Large intestine (tissue), 3 donors: ENCODE results near the gene ELF5. TPM values are rescaled to one million over a fixed set of nuclear protein-coding genes. Genes with fewer than 3 reads are reported as not detected.
A peak's percentile ranks its signal among the peaks of the same experiment; 100 is the strongest.

Experiments used
- DNase-seq, 2 donors: peaks; one replicate each; pipeline versions ENCODE4 v3.0.0 to v3.0.0-alpha.2; 2013
- H3K27ac ChIP-seq: one replicate; pipeline ENCODE4 v1.5.1; 2013; ENCODE audit warnings: low read length
- H3K27me3 ChIP-seq: 2 replicates; pipeline ENCODE4 v1.6.1; 2013; ENCODE audit warnings: low read length; ENCODE audit not compliant: control insufficient read depth, insufficient read depth
- H3K36me3 ChIP-seq: 2 replicates; pipeline ENCODE4 v1.6.1; 2013; ENCODE audit warnings: low read length; ENCODE audit not compliant: control insufficient read depth, insufficient read depth
- H3K4me1 ChIP-seq: one replicate; pipeline ENCODE4 v1.6.1; 2013; ENCODE audit warnings: low read length; ENCODE audit not compliant: control insufficient read depth, insufficient read depth
- H3K4me3 ChIP-seq: one replicate; pipeline ENCODE4 v1.5.1; 2013; ENCODE audit warnings: low read length
- H3K9me3 ChIP-seq: one replicate; pipeline ENCODE4 v1.6.1; 2013; ENCODE audit warnings: mild to moderate bottlenecking, low read depth, low read length, moderate library complexity; ENCODE audit not compliant: control insufficient read depth
- WGBS: methylation state at CpG from one replicate; pipeline ENCODE4 v1.1.5; 2013; ENCODE audit warnings: low lambda C conversion rate; ENCODE audit not compliant: insufficient coverage; 5-methylcytosine and 5-hydroxymethylcytosine counted together
- polyA plus RNA-seq: library from polyadenylated mRNA; unstranded; fragments of 120-200 nt; gene quantifications from one replicate; pipeline ENCODE4 v1.2.1, GENCODE V29; 2013

Gene ELF5
- polyA plus RNA-seq, 1 donor: not detected

- Histone ChIP-seq H3K4me1 (no peaks in the 10 kb centered on the region), H3K4me3 (no peak overlapping the region), H3K27me3 (no peaks in the 10 kb centered on the region), H3K9me3 (no peaks in the 10 kb centered on the region), H3K36me3 (no peaks in the 10 kb centered on the region), H3K27ac (no peak overlapping the region)
- DNase-seq: no peak
- WGBS: no CpG with 5 or more reads among the region's 4 CpGs
Observed at GRCh38 chr11:34493926-34494595, 19.5 kb downstream of the ELF5 start.

- no CpG with 5 or more reads among the region's 8 CpGs for WGBS
- Histone ChIP-seq H3K9me3 (no peaks in the 10 kb centered on the region), H3K4me3 (no peak overlapping the region), H3K27me3 (no peaks in the 10 kb centered on the region), H3K4me1 (no peaks in the 10 kb centered on the region), H3K36me3 (no peaks in the 10 kb centered on the region), H3K27ac (no peak overlapping the region)
- DNase-seq: no peak
Observed at GRCh38 chr11:34493468-34493867, 20.1 kb downstream of the ELF5 start.

GRCh38 chr11:34492806-34493414 lies 20.7 kb downstream of the ELF5 start:
- Histone ChIP-seq H3K4me1 (no peaks in the 10 kb centered on the region), H3K4me3 (no peak overlapping the region), H3K27me3 (no peaks in the 10 kb centered on the region), H3K27ac (no peak overlapping the region), H3K36me3 (no peaks in the 10 kb centered on the region), H3K9me3 (no peaks in the 10 kb centered on the region)
- peak; percentile 35 to 42 for DNase-seq
- 69% methylated on average over 3 of the region's 8 CpGs for WGBS

- no peaks in the 10 kb centered on the region for H3K4me1 ChIP-seq
- H3K9me3 ChIP-seq: no peaks in the 10 kb centered on the region
- no peak overlapping the region for H3K27ac ChIP-seq
- no peak for DNase-seq
- no peaks in the 10 kb centered on the region for H3K27me3 ChIP-seq
- no peak overlapping the region for H3K4me3 ChIP-seq
- no CpG with 5 or more reads among the region's 2 CpGs for WGBS
- no peaks in the 10 kb centered on the region for H3K36me3 ChIP-seq
Observed at GRCh38 chr11:34490304-34490703, 23.3 kb downstream of the ELF5 start.

GRCh38 chr11:34488855-34489557 lies 24.6 kb downstream of the ELF5 start:
- WGBS: no CpG with 5 or more reads among the region's 12 CpGs
- no peak overlapping the region for H3K4me3 ChIP-seq
- no peak overlapping the region for H3K27ac ChIP-seq
- no peak for DNase-seq
- no peaks in the 10 kb centered on the region for H3K4me1 ChIP-seq
- no peaks in the 10 kb centered on the region for H3K36me3 ChIP-seq
- no peaks in the 10 kb centered on the region for H3K9me3 ChIP-seq
- no peaks in the 10 kb centered on the region for H3K27me3 ChIP-seq

- WGBS: no CpG with 5 or more reads among the region's 7 CpGs
- no peak for DNase-seq
- Histone ChIP-seq H3K4me1 (no peaks in the 10 kb centered on the region), H3K27me3 (no peaks in the 10 kb centered on the region), H3K36me3 (no peaks in the 10 kb centered on the region), H3K9me3 (no peaks in the 10 kb centered on the region), H3K27ac (no peak overlapping the region), H3K4me3 (no peak overlapping the region)
Observed at GRCh38 chr11:34487430-34487829, 26.2 kb downstream of the ELF5 start.

GRCh38 chr11:34483106-34483874 lies 30.3 kb downstream of the ELF5 start:
- Histone ChIP-seq H3K4me3 (no peak overlapping the region), H3K27ac (no peak overlapping the region), H3K4me1 (no peaks in the 10 kb centered on the region), H3K9me3 (no peaks in the 10 kb centered on the region), H3K36me3 (no peaks in the 10 kb centered on the region), H3K27me3 (no peaks in the 10 kb centered on the region)
- WGBS: 100% methylated on average over 2 of the region's 9 CpGs
- DNase-seq: no peak

GRCh38 chr11:34481307-34481706 lies 32.3 kb downstream of the ELF5 start:
- H3K36me3 ChIP-seq: no peaks in the 10 kb centered on the region

GRCh38 chr11:34480314-34480713 lies 33.3 kb downstream of the ELF5 start:
- Histone ChIP-seq H3K4me3 (no peak overlapping the region), H3K27me3 (no peaks in the 10 kb centered on the region), H3K27ac (no peak overlapping the region), H3K4me1 (no peaks in the 10 kb centered on the region), H3K9me3 (no peaks in the 10 kb centered on the region), H3K36me3 (no peaks in the 10 kb centered on the region)
- WGBS: no CpG with 5 or more reads among the region's 3 CpGs
- DNase-seq: no peak

More at GRCh38 chr11:34481307-34481706, 32.3 kb downstream of the ELF5 start:
- Histone ChIP-seq H3K4me1 (no peaks in the 10 kb centered on the region), H3K4me3 (no peak overlapping the region), H3K9me3 (no peaks in the 10 kb centered on the region), H3K27ac (no peak overlapping the region), H3K27me3 (no peaks in the 10 kb centered on the region)
- 100% methylated on average over 1 of the region's 3 CpGs for WGBS
- no peak for DNase-seq
